Hepatocyte (in vitro differentiated cells): ENCODE results near the gene SHLD2.
"Not testable (repeated sequence)": the region's sequence is repeated elsewhere in the genome, so short reads cannot be mapped to it uniquely, and the experiment has no call there.

Experiments used
- CTCF ChIP-seq: fragments of 200-600 bp; sonication (generic); IDR thresholded peaks from 2 replicates; pipeline ENCODE4 v1.5.1; 2016; ENCODE audit warnings: antibody characterized with exemption, mild to moderate bottlenecking; ENCODE audit not compliant: poor library complexity
- EZH2 ChIP-seq: fragments of 200-600 bp; sonication (generic); IDR thresholded peaks from 2 replicates; pipeline ENCODE4 v1.6.1; 2016; ENCODE audit warnings: antibody characterized with exemption, mild to moderate bottlenecking, borderline replicate concordance
- EZH2phosphoT487 ChIP-seq: fragments of 200-600 bp; sonication (generic); IDR thresholded peaks from one replicate; pipeline ENCODE4 v1.6.1; 2018; ENCODE audit warnings: antibody characterized with exemption, mild to moderate bottlenecking, low read depth, moderate library complexity; ENCODE audit not compliant: unreplicated experiment, severe bottlenecking

DNA sequence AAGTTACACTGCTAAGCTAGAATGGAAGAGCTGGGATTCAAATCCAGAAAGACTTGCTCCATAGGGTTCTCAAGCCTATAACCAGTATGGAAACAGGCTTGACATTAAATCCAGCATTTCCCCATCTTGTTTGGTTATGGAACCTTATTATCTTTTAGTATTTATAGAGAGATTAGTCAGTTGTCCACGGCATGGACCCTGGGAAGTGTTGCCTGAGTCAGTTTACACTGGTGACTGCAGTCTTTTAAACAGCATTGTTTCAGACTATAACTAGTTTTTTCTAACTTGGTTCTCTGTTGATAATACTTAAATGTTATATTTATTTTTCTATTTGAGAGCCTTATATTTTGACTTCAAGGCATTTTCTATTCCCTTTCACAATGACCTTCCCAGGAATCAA is 23.1 kb downstream of the SHLD2 start:
- TF ChIP-seq EZH2phosphoT487, CTCF, EZH2: not testable (repeated sequence)
